Measurements from ENCODE around the gene EAF2.
A peak's percentile ranks its signal among the peaks of the same experiment; 100 is the strongest.

DNA sequence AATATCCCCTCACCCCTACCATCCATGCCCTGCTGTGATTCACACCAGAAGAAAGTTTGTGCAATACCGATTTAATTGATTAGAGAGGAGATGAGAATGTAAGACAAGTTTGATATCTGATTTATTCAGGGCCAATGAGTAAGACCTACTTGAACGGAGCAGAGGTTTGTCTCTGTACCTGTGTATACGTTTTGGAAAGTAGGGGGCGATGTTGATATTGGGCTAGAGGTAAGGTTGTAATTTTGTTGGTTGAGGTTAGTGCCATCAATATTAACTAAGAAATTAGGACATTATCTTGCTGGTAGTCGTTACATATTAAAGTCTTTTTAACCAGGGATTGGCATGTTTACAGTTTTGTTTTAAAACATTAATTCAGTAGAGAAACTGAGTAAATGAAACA lies 20.5 kb downstream of the EAF2 start:
- TF ChIP-seq, protein P1, sequence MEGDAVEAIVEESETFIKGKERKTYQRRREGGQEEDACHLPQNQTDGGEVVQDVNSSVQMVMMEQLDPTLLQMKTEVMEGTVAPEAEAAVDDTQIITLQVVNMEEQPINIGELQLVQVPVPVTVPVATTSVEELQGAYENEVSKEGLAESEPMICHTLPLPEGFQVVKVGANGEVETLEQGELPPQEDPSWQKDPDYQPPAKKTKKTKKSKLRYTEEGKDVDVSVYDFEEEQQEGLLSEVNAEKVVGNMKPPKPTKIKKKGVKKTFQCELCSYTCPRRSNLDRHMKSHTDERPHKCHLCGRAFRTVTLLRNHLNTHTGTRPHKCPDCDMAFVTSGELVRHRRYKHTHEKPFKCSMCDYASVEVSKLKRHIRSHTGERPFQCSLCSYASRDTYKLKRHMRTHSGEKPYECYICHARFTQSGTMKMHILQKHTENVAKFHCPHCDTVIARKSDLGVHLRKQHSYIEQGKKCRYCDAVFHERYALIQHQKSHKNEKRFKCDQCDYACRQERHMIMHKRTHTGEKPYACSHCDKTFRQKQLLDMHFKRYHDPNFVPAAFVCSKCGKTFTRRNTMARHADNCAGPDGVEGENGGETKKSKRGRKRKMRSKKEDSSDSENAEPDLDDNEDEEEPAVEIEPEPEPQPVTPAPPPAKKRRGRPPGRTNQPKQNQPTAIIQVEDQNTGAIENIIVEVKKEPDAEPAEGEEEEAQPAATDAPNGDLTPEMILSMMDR (IDR thresholded peaks at IDR 0.05) = peak; percentile 33
- TF ChIP-seq EZH2 (IDR thresholded peaks at IDR 0.05; ENCODE audit: borderline replicate concordance, insufficient read depth, low read depth, low read length, poor library complexity, severe bottlenecking) = no peak

Data from B cell (primary cell).